K562 (cell line): ENCODE data around the gene PLEKHA7. TPM values are rescaled to one million over a fixed set of nuclear protein-coding genes. Genes with fewer than 3 reads are reported as not detected.

Source experiments
- ATAC-seq: fragments of 200-7000 bp; cut with Tn5 transposase; 3 replicates; pipeline ENCODE4 v1.9.1; 2020; ENCODE audit warnings: moderate library complexity
- BruUV-seq: library from RNA; stranded (reverse); fragments of 400-500 nt; replicated peaks from 2 replicates; lab custom pipeline; 2021; lab: Mats Ljungman, UMichigan
- CTCF ChIA-PET: fragments of 300-600 bp; formaldehyde crosslinking; extraction: SDS; loops from one replicate; lab custom pipeline; 2021; ENCODE audit warnings: low intra/inter-chr PET ratio; lab: Yijun Ruan, JAX
- POLR2A ChIA-PET: fragments of 300-600, 350-650 bp; sonication (Branson Sonifier 250); formaldehyde crosslinking; extraction: SDS; loops from one replicate; lab custom pipeline; 2021; ENCODE audit warnings: antibody characterized with exemption, inconsistent platforms; lab: Yijun Ruan, JAX
- DNase-seq, 4 experiments: peaks; one replicate each; pipeline versions ENCODE4 v3.0.0 to v3.0.0-alpha.2; 2011 to 2018; ENCODE audit warnings: low spot score in 3 of 4, mixed read lengths in 3 of 4; ENCODE audit errors: extremely low read depth in 1 of 4
- FAIRE-seq: peaks from 2 replicates; lab custom pipeline; 2011; peaks lifted over from hg19 to GRCh38; lab: Jason Lieb, UNC
- H2AFZ ChIP-seq: 2 replicates; pipeline ENCODE4 v1.6.0; 2011; ENCODE audit warnings: low read depth, low read length, control low read depth, inconsistent platforms
- H3K27ac ChIP-seq: fragments of 200-600 bp; 3 replicates; pipeline ENCODE4 v1.8.0; 2011; ENCODE audit warnings: low read depth, mild to moderate bottlenecking, control low read depth, inconsistent platforms, low read length, moderate library complexity, mixed read lengths; ENCODE audit errors: extremely low read depth
- H3K27me3 ChIP-seq, 2 experiments: fragments of 300-600 bp in 1 of 2; 2 replicates in 1 of 2; 3 replicates in 1 of 2; pipeline versions ENCODE4 v1.6.0 to v1.8.0; 2011; ENCODE audit warnings: inconsistent platforms in 2 of 2, low read length in 2 of 2, mild to moderate bottlenecking in 1 of 2, mixed read lengths in 1 of 2, moderate library complexity in 1 of 2; ENCODE audit not compliant: control insufficient read depth in 2 of 2, insufficient read depth in 2 of 2
- H3K36me3 ChIP-seq: fragments of 300-600 bp; 3 replicates; pipeline ENCODE4 v1.8.0; 2011; ENCODE audit warnings: mild to moderate bottlenecking, low read length, inconsistent platforms; ENCODE audit not compliant: control insufficient read depth, insufficient read depth
- H3K4me1 ChIP-seq, 2 experiments: fragments of 200-600 bp in 1 of 2; replicated peaks in 1 of 2; 2 replicates in 1 of 2; 3 replicates in 1 of 2; pipeline versions ENCODE4 v1.5.1 to v1.8.0; 2011; ENCODE audit warnings: inconsistent platforms in 2 of 2, low read length in 2 of 2, mild to moderate bottlenecking in 1 of 2, mixed read lengths in 1 of 2, moderate library complexity in 1 of 2; ENCODE audit not compliant: control insufficient read depth in 2 of 2, insufficient read depth in 2 of 2
- H3K4me2 ChIP-seq: 2 replicates; pipeline ENCODE4 v1.6.1; 2011; ENCODE audit warnings: low read length, control low read depth, inconsistent platforms, mixed read lengths; ENCODE audit not compliant: insufficient read depth
- H3K4me3 ChIP-seq: fragments of 200-600 bp; sonication (generic), shearing (Covaris generic); 2 replicates; pipeline ENCODE4 v1.5.1; 2016; ENCODE audit warnings: control low read depth, inconsistent platforms
- H3K79me2 ChIP-seq: fragments of 200-600 bp; 3 replicates; pipeline ENCODE4 v1.8.0; 2011; ENCODE audit warnings: low read length, inconsistent platforms; ENCODE audit not compliant: control insufficient read depth, insufficient read depth
- H3K9ac ChIP-seq, 2 experiments: 2 replicates each; pipeline versions ENCODE4 v1.6.0 to v1.6.1; 2011; ENCODE audit warnings: low read depth in 2 of 2, low read length in 2 of 2, control low read depth in 1 of 2, inconsistent platforms in 1 of 2, mild to moderate bottlenecking in 1 of 2, mixed read lengths in 1 of 2; ENCODE audit not compliant: insufficient read depth in 1 of 2
- H3K9me1 ChIP-seq: one replicate; pipeline ENCODE4 v1.6.0; 2011; ENCODE audit warnings: inconsistent platforms, mild to moderate bottlenecking, low read length, moderate library complexity; ENCODE audit not compliant: control insufficient read depth, insufficient read depth
- H3K9me3 ChIP-seq: replicated peaks from 2 replicates; pipeline ENCODE4 v1.5.1; 2011; ENCODE audit warnings: low read depth, low read length, inconsistent platforms; ENCODE audit not compliant: control insufficient read depth, insufficient read depth
- H4K20me1 ChIP-seq: replicated peaks from 2 replicates; pipeline ENCODE4 v1.6.1; 2011; ENCODE audit warnings: low read length, inconsistent platforms, mixed read lengths; ENCODE audit not compliant: control insufficient read depth, insufficient read depth
- CAMTA2 ChIP-seq: fragments of 250-450 bp; sonication (Bioruptor Pico); conservative IDR thresholded peaks from 2 replicates; pipeline ENCODE4 v1.5.1; 2022
- CBFA2T3 ChIP-seq: fragments of 450-650 bp; IDR thresholded peaks from 2 replicates; pipeline ENCODE4 v1.6.1; 2017
- EHMT2 ChIP-seq: fragments of 450-650 bp; IDR thresholded peaks from 2 replicates; pipeline ENCODE4 v1.6.1; 2018; ENCODE audit warnings: antibody characterized with exemption
- ILK ChIP-seq: fragments of 450-650 bp; IDR thresholded peaks from 2 replicates; pipeline ENCODE4 v1.6.1; 2016; ENCODE audit warnings: missing genetic modification characterization, low read depth, mild to moderate bottlenecking, missing compliant biosample characterization, moderate library complexity, borderline replicate concordance
- NR2C1 ChIP-seq, 2 experiments: fragments of 450-650 bp; IDR thresholded peaks; 2 replicates each; pipeline ENCODE4 v1.6.1; 2017; ENCODE audit warnings: mild to moderate bottlenecking in 2 of 2, antibody characterized with exemption in 1 of 2, inconsistent platforms in 1 of 2, missing compliant biosample characterization in 1 of 2, missing genetic modification characterization in 1 of 2
- ZNF23 ChIP-seq: fragments of 250-450 bp; sonication (Bioruptor Pico); IDR thresholded peaks from 2 replicates; pipeline ENCODE4 v1.4.0; 2020; ENCODE audit warnings: mild to moderate bottlenecking
- ZNF24 ChIP-seq: fragments of 450-650 bp; IDR thresholded peaks from 2 replicates; pipeline ENCODE4 v1.6.1; 2016
- ZNF57 ChIP-seq: fragments of 450-650 bp; formaldehyde crosslinking; IDR thresholded peaks from 2 replicates; pipeline ENCODE4 v1.4.0; 2020; ENCODE audit warnings: mild to moderate bottlenecking, moderate library complexity
- WGBS: fragments of 100-300 bp; shearing (Covaris generic); methylation state at CpG from one replicate; pipeline ENCODE4 v1.1.6; 2016; ENCODE audit warnings: low coverage, mixed read lengths; ENCODE audit not compliant: insufficient coverage; ENCODE audit errors: missing lambda C conversion rate; 5-methylcytosine and 5-hydroxymethylcytosine counted together
- in situ Hi-C: fragments of 300-500 bp; cut with MboI; formaldehyde crosslinking; loops from 4 replicates; pipeline ENCODE4 v1.15.0; 2018; ENCODE audit warnings: inconsistent platforms, mixed read lengths
- intact Hi-C: fragments of 100-400 bp; cut with micrococcal nuclease; formaldehyde crosslinking; loops from 2 replicates; pipeline ENCODE4 v1.14.2; 2022
- polyA plus RNA-seq, 8 experiments: library from polyadenylated mRNA; depleted of rRNA in 4 of 8; stranded (reverse) in 5 of 8; unstranded in 3 of 8; fragments of >200 nt; fragmentation: Nextera tagmentation in 2 of 8; fragmentation: Illumina TruSeq in 1 of 8; extraction: Ambion mirVana in 2 of 8; extraction: Trizol in 1 of 8; gene quantifications; 2 replicates each; pipeline versions ENCODE4 v1.2.1 to v1.2.3, GENCODE V29; 2011 to 2014; ENCODE audit warnings: inconsistent platforms in 1 of 8, missing spikeins in 1 of 8
- total RNA-seq, 7 experiments: library from RNA; depleted of rRNA in 6 of 7; stranded (reverse); fragments of >200 nt in 6 of 7; fragmentation: Illumina TruSeq in 2 of 7; extraction: Trizol in 2 of 7; gene quantifications; 2 replicates each; pipeline versions ENCODE4 v1.2.1 to v1.2.3, GENCODE V29; 2011 to 2021; ENCODE audit warnings: low replicate concordance in 1 of 7
- TF ChIP-seq, protein P1 (sequence below), 2 experiments: fragments of 450-650 bp; IDR thresholded peaks; 2 replicates each; pipeline ENCODE4 v1.6.1; 2016
- TF ChIP-seq, protein P2 (sequence below), 2 experiments: fragments of 450-650 bp; formaldehyde crosslinking in 1 of 2; IDR thresholded peaks; 2 replicates each; pipeline versions ENCODE4 v1.4.0 to v1.6.1; 2014 to 2020; ENCODE audit warnings: mild to moderate bottlenecking in 2 of 2, borderline replicate concordance in 1 of 2, low read depth in 1 of 2
- TF ChIP-seq, protein P3 (sequence below): fragments of 450-650 bp; IDR thresholded peaks from 2 replicates; pipeline ENCODE4 v1.6.1; 2016; ENCODE audit warnings: antibody characterized with exemption

Gene PLEKHA7
- total and polyA plus RNA-seq, 9 of the 15 experiments (the other 6 are each of a cell fraction or from before 2014, with no cell fraction given): 0.06 to 0.77 (median 0.20) TPM; not detected in 1

DNA sequence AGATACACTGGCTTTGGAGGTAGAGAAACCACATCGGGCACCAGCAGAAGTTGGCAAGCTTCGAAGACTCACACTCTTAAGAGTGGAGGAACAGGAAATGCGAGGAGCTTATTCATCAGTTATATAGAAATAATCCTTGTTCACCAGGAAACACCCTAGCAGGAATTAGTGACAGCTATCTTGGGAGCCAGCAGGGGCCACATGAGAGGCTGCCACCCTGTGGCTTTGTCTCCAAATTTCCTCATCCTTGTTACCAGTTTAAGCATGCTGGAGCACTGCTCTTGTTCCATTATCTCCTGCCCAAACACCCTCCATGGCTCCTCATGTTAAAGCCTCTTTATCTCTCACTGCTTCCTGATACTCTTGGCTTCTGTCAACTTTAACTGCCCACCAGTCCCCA, 131.0 kb downstream of the PLEKHA7 start:
- no peak overlapping the region for H3K4me3 ChIP-seq
- ChIA-PET POLR2A (interaction anchor here (0.8 to 1.3 kb wide), 3 partner anchors 13 to 63 kb away, joined by 3 read pairs; no protein-coding TSS in a partner anchor), CTCF (interaction anchor here (0.8 to 1.4 kb wide), 2 partner anchors 94 to 98 kb away, joined by 3 to 5 read pairs; no protein-coding TSS in a partner anchor)
- no TSS peak for BruUV-seq
- no peaks in the 10 kb centered on the region for H4K20me1 ChIP-seq
- intact Hi-C loops (loop anchor here (1.0 kb wide), 2 partner anchors 63 to 95 kb away; no protein-coding TSS in a partner anchor), in situ Hi-C loops (no loop called here)
- no peak overlapping the region for H3K9ac ChIP-seq
- ATAC-seq (peak; percentile 91), DNase-seq (peak; percentile 24 to 75 (median 46)), FAIRE-seq (peak; percentile 91)
- no peaks in the 10 kb centered on the region for H3K79me2 ChIP-seq
- H3K4me2 ChIP-seq: peak overlapping the region; percentile 9; the same call in 1 of the 2 replicates
- no peaks in the 10 kb centered on the region for H3K36me3 ChIP-seq
- H3K9me3 ChIP-seq: no peaks in the 10 kb centered on the region
- H3K27ac ChIP-seq: no peak overlapping the region
- H3K27me3 ChIP-seq: peaks cover 14 to 28% of the 10 kb centered on the region in 2 experiments
- peak overlapping the region; percentile 41; the same call in 1 of the 2 replicates for H2AFZ ChIP-seq
- peaks cover 0 to 6% of the 10 kb centered on the region in 2 experiments; a peak in 2 of 5 replicates for H3K4me1 ChIP-seq
- 2% methylated on average over 3 of the region's 3 CpGs for WGBS
- H3K9me1 ChIP-seq: no peaks in the 10 kb centered on the region
- no peak for TF ChIP-seq ZNF57 (CRISPR knock-in tag)
- TF ChIP-seq ZNF23: no peak
- TF ChIP-seq, protein P1, sequence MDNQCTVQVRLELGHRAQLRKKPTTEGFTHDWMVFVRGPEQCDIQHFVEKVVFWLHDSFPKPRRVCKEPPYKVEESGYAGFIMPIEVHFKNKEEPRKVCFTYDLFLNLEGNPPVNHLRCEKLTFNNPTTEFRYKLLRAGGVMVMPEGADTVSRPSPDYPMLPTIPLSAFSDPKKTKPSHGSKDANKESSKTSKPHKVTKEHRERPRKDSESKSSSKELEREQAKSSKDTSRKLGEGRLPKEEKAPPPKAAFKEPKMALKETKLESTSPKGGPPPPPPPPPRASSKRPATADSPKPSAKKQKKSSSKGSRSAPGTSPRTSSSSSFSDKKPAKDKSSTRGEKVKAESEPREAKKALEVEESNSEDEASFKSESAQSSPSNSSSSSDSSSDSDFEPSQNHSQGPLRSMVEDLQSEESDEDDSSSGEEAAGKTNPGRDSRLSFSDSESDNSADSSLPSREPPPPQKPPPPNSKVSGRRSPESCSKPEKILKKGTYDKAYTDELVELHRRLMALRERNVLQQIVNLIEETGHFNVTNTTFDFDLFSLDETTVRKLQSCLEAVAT (IDR thresholded peaks at IDR 0.05): no peak
- 0 out of 2 replicates have a peak, but pooled peaks have one; percentile 44 for TF ChIP-seq EHMT2
- TF ChIP-seq, protein P2, sequence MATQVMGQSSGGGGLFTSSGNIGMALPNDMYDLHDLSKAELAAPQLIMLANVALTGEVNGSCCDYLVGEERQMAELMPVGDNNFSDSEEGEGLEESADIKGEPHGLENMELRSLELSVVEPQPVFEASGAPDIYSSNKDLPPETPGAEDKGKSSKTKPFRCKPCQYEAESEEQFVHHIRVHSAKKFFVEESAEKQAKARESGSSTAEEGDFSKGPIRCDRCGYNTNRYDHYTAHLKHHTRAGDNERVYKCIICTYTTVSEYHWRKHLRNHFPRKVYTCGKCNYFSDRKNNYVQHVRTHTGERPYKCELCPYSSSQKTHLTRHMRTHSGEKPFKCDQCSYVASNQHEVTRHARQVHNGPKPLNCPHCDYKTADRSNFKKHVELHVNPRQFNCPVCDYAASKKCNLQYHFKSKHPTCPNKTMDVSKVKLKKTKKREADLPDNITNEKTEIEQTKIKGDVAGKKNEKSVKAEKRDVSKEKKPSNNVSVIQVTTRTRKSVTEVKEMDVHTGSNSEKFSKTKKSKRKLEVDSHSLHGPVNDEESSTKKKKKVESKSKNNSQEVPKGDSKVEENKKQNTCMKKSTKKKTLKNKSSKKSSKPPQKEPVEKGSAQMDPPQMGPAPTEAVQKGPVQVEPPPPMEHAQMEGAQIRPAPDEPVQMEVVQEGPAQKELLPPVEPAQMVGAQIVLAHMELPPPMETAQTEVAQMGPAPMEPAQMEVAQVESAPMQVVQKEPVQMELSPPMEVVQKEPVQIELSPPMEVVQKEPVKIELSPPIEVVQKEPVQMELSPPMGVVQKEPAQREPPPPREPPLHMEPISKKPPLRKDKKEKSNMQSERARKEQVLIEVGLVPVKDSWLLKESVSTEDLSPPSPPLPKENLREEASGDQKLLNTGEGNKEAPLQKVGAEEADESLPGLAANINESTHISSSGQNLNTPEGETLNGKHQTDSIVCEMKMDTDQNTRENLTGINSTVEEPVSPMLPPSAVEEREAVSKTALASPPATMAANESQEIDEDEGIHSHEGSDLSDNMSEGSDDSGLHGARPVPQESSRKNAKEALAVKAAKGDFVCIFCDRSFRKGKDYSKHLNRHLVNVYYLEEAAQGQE (IDR thresholded peaks at IDR 0.05; ENCODE audit: borderline replicate concordance): peak; percentile 61
- TF ChIP-seq, protein P2 (CRISPR knock-in tag; IDR thresholded peaks at IDR 0.05; ENCODE audit: low read depth): no peak
- TF ChIP-seq ILK: no peak
- no peak for TF ChIP-seq CAMTA2
- TF ChIP-seq ZNF24: 0 out of 2 replicates have a peak, but pooled peaks have one; percentile 39
- TF ChIP-seq, protein P3, sequence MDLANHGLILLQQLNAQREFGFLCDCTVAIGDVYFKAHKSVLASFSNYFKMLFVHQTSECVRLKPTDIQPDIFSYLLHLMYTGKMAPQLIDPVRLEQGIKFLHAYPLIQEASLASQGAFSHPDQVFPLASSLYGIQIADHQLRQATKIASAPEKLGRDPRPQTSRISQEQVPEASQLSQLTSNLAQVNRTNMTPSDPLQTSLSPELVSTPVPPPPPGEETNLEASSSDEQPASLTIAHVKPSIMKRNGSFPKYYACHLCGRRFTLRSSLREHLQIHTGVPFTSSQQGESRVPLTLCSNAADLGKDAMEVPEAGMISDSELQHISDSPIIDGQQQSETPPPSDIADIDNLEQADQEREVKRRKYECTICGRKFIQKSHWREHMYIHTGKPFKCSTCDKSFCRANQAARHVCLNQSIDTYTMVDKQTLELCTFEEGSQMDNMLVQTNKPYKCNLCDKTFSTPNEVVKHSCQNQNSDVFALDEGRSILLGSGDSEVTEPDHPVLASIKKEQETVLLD: no peak
- no peak for TF ChIP-seq NR2C1 (IDR thresholded peaks at IDR 0.05)
- no peak for TF ChIP-seq NR2C1 (tag; IDR thresholded peaks at IDR 0.05)
- TF ChIP-seq CBFA2T3: peak; percentile 50
